Measurements from ENCODE around the gene RAB5IF.

The RAB5IF gene

GRCh38 chr20:36632147-36632486 lies 26.5 kb downstream of the RAB5IF start:
- no peaks in the 10 kb centered on the region for H3K36me3 ChIP-seq (ENCODE audit: low read length)

GRCh38 chr20:36632487-36633284 lies 27.1 kb downstream of the RAB5IF start:
- Histone ChIP-seq H2AFZ (ENCODE audit: low read depth, low read length, severe bottlenecking) (no peak overlapping the region), H3K36me3 (ENCODE audit: low read length) (no peaks in the 10 kb centered on the region), H3K79me2 (ENCODE audit: insufficient read depth, low read length) (no peaks in the 10 kb centered on the region), H3K27ac (ENCODE audit: low read depth, low read length) (no peak overlapping the region), H3K4me2 (ENCODE audit: low read depth, low read length, poor library complexity, severe bottlenecking) (no peak overlapping the region), H3K9me2 (replicated peaks; ENCODE audit: insufficient read depth, low read length) (no peaks in the 10 kb centered on the region), H3K9ac (ENCODE audit: low read length) (no peak overlapping the region), H3K27me3 (ENCODE audit: low read length) (no peaks in the 10 kb centered on the region), H4K20me1 (ENCODE audit: low read depth, low read length) (no peaks in the 10 kb centered on the region), H3K4me3 (ENCODE audit: insufficient read depth, low read length, poor library complexity, severe bottlenecking) (no peak overlapping the region), H3K9me3 (ENCODE audit: insufficient read depth, low read length) (no peaks in the 10 kb centered on the region), H3F3A (ENCODE audit: insufficient read depth) (no peaks in the 10 kb centered on the region)
- no peak for TF ChIP-seq EZH2phosphoT487 (conservative IDR thresholded peaks at IDR 0.05; ENCODE audit: low read length)
- TF ChIP-seq CTCF (IDR thresholded peaks at IDR 0.05; ENCODE audit: insufficient read depth, low read length, poor library complexity, severe bottlenecking): no peak

More at GRCh38 chr20:36632147-36632486, 26.5 kb downstream of the RAB5IF start:
- Histone ChIP-seq H3K27ac (ENCODE audit: low read depth, low read length) (no peak overlapping the region), H3F3A (ENCODE audit: insufficient read depth) (no peaks in the 10 kb centered on the region), H2AFZ (ENCODE audit: low read depth, low read length, severe bottlenecking) (no peak overlapping the region), H3K27me3 (ENCODE audit: low read length) (no peaks in the 10 kb centered on the region), H3K9me2 (replicated peaks; ENCODE audit: insufficient read depth, low read length) (no peaks in the 10 kb centered on the region), H4K20me1 (ENCODE audit: low read depth, low read length) (no peaks in the 10 kb centered on the region), H3K9ac (ENCODE audit: low read length) (no peak overlapping the region), H3K9me3 (ENCODE audit: insufficient read depth, low read length) (no peaks in the 10 kb centered on the region), H3K4me3 (ENCODE audit: insufficient read depth, low read length, poor library complexity, severe bottlenecking) (no peak overlapping the region), H3K79me2 (ENCODE audit: insufficient read depth, low read length) (no peaks in the 10 kb centered on the region), H3K4me2 (ENCODE audit: low read depth, low read length, poor library complexity, severe bottlenecking) (no peak overlapping the region)
- no peak for TF ChIP-seq EZH2phosphoT487 (conservative IDR thresholded peaks at IDR 0.05; ENCODE audit: low read length)
- no peak for TF ChIP-seq CTCF (IDR thresholded peaks at IDR 0.05; ENCODE audit: insufficient read depth, low read length, poor library complexity, severe bottlenecking)

- H4K20me1 ChIP-seq (ENCODE audit: low read depth, low read length): no peaks in the 10 kb centered on the region
- H3K9me2 ChIP-seq (replicated peaks; ENCODE audit: insufficient read depth, low read length): no peaks in the 10 kb centered on the region
- no peak overlapping the region for H2AFZ ChIP-seq (ENCODE audit: low read depth, low read length, severe bottlenecking)
- H3K4me3 ChIP-seq (ENCODE audit: insufficient read depth, low read length, poor library complexity, severe bottlenecking): no peak overlapping the region
- H3K9ac ChIP-seq (ENCODE audit: low read length): no peak overlapping the region
- H3K27ac ChIP-seq (ENCODE audit: low read depth, low read length): no peak overlapping the region
- no peaks in the 10 kb centered on the region for H3K36me3 ChIP-seq (ENCODE audit: low read length)
- no peaks in the 10 kb centered on the region for H3F3A ChIP-seq (ENCODE audit: insufficient read depth)
- H3K9me3 ChIP-seq (ENCODE audit: insufficient read depth, low read length): no peaks in the 10 kb centered on the region
- TF ChIP-seq CTCF (IDR thresholded peaks at IDR 0.05; ENCODE audit: insufficient read depth, low read length, poor library complexity, severe bottlenecking) (no peak), EZH2phosphoT487 (conservative IDR thresholded peaks at IDR 0.05; ENCODE audit: low read length) (no peak)
- no peak overlapping the region for H3K4me2 ChIP-seq (ENCODE audit: low read depth, low read length, poor library complexity, severe bottlenecking)
- no peaks in the 10 kb centered on the region for H3K27me3 ChIP-seq (ENCODE audit: low read length)
- no peaks in the 10 kb centered on the region for H3K79me2 ChIP-seq (ENCODE audit: insufficient read depth, low read length)
Observed at GRCh38 chr20:36633285-36633772, 27.8 kb downstream of the RAB5IF start.
